Esophagus squamous epithelium (tissue), 4 donors: ENCODE measurements around the gene SORCS1.

Experiments used
- POLR2A ChIP-seq, 4 donors: fragments of 450-650 bp; IDR thresholded peaks; one replicate each; pipeline ENCODE4 v1.6.1; 2017; ENCODE audit warnings: antibody characterized with exemption in 4 of 4, mild to moderate bottlenecking in 4 of 4, moderate library complexity in 3 of 4
- TF ChIP-seq, protein P1 (sequence below), 6 experiments: fragments of 450-650 bp in 4 of 6; fragments of 200-600 bp in 2 of 6; sonication (generic) in 2 of 6; IDR thresholded peaks; one replicate each; pipeline ENCODE4 v1.5.1; 2016 to 2019; ENCODE audit warnings: antibody characterized with exemption in 6 of 6, mild to moderate bottlenecking in 4 of 6, moderate library complexity in 4 of 6

DNA sequence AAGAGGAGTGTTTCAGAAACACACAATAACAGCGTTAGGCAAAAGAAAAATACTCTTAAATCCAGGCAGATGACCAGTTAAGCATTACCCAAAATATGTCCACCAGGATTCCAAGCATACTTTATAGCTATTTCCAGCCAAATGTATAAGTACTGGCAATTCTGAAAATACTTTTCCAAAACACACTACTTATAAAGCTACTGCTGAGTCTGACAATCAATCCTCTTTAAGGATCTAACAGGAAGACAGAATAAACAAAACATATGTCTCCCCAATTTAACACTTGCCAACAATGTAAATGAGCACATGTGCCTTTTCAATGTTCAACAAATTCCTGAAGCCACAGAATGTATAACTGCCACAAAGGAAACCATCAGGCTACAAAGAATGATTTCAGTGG lies 370.9 kb downstream of the SORCS1 start:
- TF ChIP-seq POLR2A (IDR thresholded peaks at IDR 0.05), result no peak
- TF ChIP-seq, protein P1, sequence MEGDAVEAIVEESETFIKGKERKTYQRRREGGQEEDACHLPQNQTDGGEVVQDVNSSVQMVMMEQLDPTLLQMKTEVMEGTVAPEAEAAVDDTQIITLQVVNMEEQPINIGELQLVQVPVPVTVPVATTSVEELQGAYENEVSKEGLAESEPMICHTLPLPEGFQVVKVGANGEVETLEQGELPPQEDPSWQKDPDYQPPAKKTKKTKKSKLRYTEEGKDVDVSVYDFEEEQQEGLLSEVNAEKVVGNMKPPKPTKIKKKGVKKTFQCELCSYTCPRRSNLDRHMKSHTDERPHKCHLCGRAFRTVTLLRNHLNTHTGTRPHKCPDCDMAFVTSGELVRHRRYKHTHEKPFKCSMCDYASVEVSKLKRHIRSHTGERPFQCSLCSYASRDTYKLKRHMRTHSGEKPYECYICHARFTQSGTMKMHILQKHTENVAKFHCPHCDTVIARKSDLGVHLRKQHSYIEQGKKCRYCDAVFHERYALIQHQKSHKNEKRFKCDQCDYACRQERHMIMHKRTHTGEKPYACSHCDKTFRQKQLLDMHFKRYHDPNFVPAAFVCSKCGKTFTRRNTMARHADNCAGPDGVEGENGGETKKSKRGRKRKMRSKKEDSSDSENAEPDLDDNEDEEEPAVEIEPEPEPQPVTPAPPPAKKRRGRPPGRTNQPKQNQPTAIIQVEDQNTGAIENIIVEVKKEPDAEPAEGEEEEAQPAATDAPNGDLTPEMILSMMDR (IDR thresholded peaks at IDR 0.05), result no peak
